HFFc6 (cell line): Measurements from ENCODE around the gene JOSD1. TPM values are rescaled to one million over a fixed set of nuclear protein-coding genes. Genes with fewer than 3 reads are reported as not detected.

Experiments
- DNase-seq: peaks from one replicate; pipeline ENCODE4 v3.0.0-alpha.2; 2018
- H3K27ac Mint-ChIP-seq: 2 replicates; pipeline ENCODE4 v1.8.0; 2020; ENCODE audit warnings: mild to moderate bottlenecking, mixed read lengths
- H3K27me3 Mint-ChIP-seq: 2 replicates; pipeline ENCODE4 v1.8.0; 2021; ENCODE audit warnings: mild to moderate bottlenecking, moderate library complexity, mixed read lengths; ENCODE audit not compliant: insufficient read depth
- H3K36me3 Mint-ChIP-seq: 2 replicates; pipeline ENCODE4 v1.8.0; 2021; ENCODE audit warnings: low read depth, mixed read lengths
- H3K4me1 Mint-ChIP-seq: 2 replicates; pipeline ENCODE4 v1.8.0; 2020; ENCODE audit warnings: low read depth, mixed read lengths
- H3K4me3 Mint-ChIP-seq: 2 replicates; pipeline ENCODE4 v1.8.0; 2020; ENCODE audit warnings: mild to moderate bottlenecking, moderate library complexity, mixed read lengths
- H3K9me3 Mint-ChIP-seq: 2 replicates; pipeline ENCODE4 v1.8.0; 2020; ENCODE audit warnings: mild to moderate bottlenecking, mixed read lengths
- CTCF ChIP-seq: fragments of 200-600 bp; sonication (generic); IDR thresholded peaks from 2 replicates; pipeline ENCODE4 v1.5.0; 2021; ENCODE audit warnings: antibody characterized with exemption, mild to moderate bottlenecking
- total RNA-seq, 6 experiments: library from RNA; stranded (reverse); fragmentation: NEBNext Ultra II Directional; extraction: Animal tissue kit (Norgen Biotek cat#: 25700); gene quantifications; 2 replicates in 1 of 6; 3 replicates in 5 of 6; pipeline ENCODE4 v1.2.3, GENCODE V29; 2021

The JOSD1 gene
- total RNA-seq, 6 experiments from 2014 or later: 37.8 to 44.6 (median 41.0) TPM

- Mint-ChIP-seq H3K36me3 (peaks cover 22% of the 10 kb centered on the region), H3K9me3 (no peaks in the 10 kb centered on the region), H3K4me1 (peaks cover 6% of the 10 kb centered on the region; the same call in 1 of the 2 replicates), H3K27ac (no peak overlapping the region), H3K27me3 (peaks cover 8% of the 10 kb centered on the region), H3K4me3 (no peak overlapping the region)
- no peak for TF ChIP-seq CTCF
- DNase-seq: no peak
Observed at GRCh38 chr22:38727123-38727522, 26.4 kb upstream of the JOSD1 start.

GRCh38 chr22:38725900-38726655 lies 25.3 kb upstream of the JOSD1 start:
- Mint-ChIP-seq H3K36me3 (peaks cover 28% of the 10 kb centered on the region), H3K9me3 (no peaks in the 10 kb centered on the region), H3K4me1 (peaks cover 6% of the 10 kb centered on the region; the same call in 1 of the 2 replicates), H3K4me3 (no peak overlapping the region), H3K27me3 (peaks cover 4% of the 10 kb centered on the region), H3K27ac (no peak overlapping the region)
- no peak for TF ChIP-seq CTCF
- no peak for DNase-seq

GRCh38 chr22:38724926-38725571 lies 24.3 kb upstream of the JOSD1 start:
- DNase-seq: peak; percentile 26
- Mint-ChIP-seq H3K27ac (no peak overlapping the region), H3K4me3 (no peak overlapping the region), H3K36me3 (peaks cover 28% of the 10 kb centered on the region), H3K4me1 (peaks cover 6% of the 10 kb centered on the region; the same call in 1 of the 2 replicates), H3K27me3 (peaks cover 2% of the 10 kb centered on the region), H3K9me3 (no peaks in the 10 kb centered on the region)
- peak; percentile 77 for TF ChIP-seq CTCF

- Mint-ChIP-seq H3K27ac (no peak overlapping the region), H3K9me3 (no peaks in the 10 kb centered on the region), H3K4me1 (peaks cover 6% of the 10 kb centered on the region; the same call in 1 of the 2 replicates), H3K4me3 (no peak overlapping the region), H3K27me3 (peaks cover 2% of the 10 kb centered on the region), H3K36me3 (peaks cover 28% of the 10 kb centered on the region)
- TF ChIP-seq CTCF: no peak
- DNase-seq: no peak
Observed at GRCh38 chr22:38724176-38724575, 23.4 kb upstream of the JOSD1 start.

GRCh38 chr22:38721551-38721950 lies 20.8 kb upstream of the JOSD1 start:
- Mint-ChIP-seq H3K36me3 (peaks cover 32% of the 10 kb centered on the region), H3K9me3 (no peaks in the 10 kb centered on the region), H3K27ac (no peak overlapping the region), H3K4me3 (no peak overlapping the region), H3K27me3 (no peaks in the 10 kb centered on the region; the same call in 1 of the 2 replicates), H3K4me1 (peaks cover 31% of the 10 kb centered on the region)
- DNase-seq: no peak
- no peak for TF ChIP-seq CTCF
